Measurements from ENCODE around the gene ACVR1C. TPM values are rescaled to one million over a fixed set of nuclear protein-coding genes. Genes with fewer than 3 reads are reported as not detected.

The ACVR1C gene
- 5.7 TPM for total RNA-seq

DNA sequence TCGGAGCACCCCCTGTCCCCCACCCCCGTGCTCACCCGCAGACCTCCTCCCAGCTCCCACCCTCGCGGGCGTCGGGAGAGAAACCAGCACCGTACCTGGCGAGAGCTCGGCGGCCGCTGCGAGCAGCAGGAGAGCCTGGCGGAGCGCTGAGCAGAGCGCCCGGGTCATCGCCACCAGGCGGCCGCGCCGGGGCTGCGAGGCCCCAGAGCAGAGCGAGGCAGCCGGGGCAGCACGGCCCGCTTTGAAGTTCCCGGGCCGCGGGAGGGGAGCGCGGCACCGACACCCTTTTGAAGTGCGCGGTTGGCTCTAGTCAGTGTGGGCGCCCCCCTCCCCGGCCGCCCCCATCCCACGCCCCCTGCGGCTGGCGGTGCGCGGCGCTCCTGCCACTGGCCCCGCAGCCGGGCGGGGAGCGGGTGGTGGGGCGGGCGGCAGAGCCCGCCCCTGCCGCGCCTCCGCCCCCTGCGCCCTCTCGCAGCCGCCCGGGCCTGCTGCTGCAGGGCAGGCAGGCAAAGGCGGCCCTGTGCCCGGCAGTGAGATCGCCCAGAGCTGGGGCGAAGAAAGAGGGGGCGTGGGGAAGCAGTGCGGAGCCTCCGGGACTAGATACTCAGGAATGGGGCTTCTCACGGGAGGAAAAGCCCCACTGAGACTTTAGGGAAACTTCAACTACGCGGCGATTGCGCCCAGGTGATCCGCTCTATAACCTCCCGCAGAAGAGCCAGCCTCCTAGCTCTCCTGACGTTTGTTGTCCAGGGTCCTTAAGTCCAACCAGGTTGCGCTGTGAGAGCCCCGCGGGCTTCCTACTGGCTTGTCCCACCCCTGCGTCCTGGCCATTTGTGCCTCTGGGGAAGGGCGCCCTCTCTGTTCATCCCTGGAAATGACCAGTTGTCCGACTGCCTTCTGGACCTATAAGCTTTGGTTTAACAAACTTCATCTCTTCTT, at the start of gene ACVR1C:
ACVR1C (minus strand) TSS at position 388 of the 939 bp plus-strand sequence; CDS start at position 168, 220 bp downstream.
- FAIRE-seq (no peak), DNase-seq (ENCODE audit: low spot score in 2 of 2) (peak; percentile 79 to 86)

DNA sequence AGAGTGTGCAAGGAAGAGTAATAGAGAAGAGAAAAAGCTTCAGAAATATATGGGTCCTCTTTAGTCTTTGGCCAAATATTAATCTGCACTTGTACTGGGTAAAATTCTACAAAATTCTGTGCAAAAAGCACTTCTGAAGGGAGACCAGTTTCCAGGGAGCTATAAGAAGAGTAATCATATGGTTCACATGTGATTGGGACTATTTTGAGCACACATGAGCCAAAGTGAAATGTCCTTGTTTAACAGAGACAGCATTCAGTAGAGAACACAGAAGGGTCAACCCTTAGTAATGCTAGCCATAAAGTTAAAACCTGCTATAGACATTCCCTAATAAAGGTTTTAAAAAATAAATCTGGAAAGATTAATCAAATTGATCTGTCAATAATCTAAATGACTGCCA, 49.3 kb upstream of the ACVR1C start:
- FAIRE-seq (no peak), DNase-seq (ENCODE audit: low spot score in 2 of 2) (no peak)

DNA sequence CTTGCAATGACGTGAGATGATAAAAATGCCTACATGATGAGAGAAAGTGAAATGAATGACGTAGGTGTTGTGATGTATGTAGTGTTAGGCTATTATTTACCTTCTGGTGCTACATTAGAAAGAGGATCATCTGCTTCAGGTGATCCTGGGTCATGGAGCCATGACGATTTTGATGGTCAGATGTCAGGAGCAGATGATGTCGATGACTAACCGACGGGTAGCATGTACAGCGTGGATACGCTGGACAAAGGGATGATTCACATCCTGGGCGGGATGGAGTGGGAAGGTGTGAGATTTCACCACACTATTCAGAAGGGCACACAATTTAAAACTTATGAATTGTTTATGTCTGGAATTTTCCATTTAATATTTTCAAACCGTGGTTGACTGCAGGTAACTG, 43.5 kb upstream of the ACVR1C start:
- FAIRE-seq (no peak), DNase-seq (ENCODE audit: low spot score in 2 of 2) (no peak)

DNA sequence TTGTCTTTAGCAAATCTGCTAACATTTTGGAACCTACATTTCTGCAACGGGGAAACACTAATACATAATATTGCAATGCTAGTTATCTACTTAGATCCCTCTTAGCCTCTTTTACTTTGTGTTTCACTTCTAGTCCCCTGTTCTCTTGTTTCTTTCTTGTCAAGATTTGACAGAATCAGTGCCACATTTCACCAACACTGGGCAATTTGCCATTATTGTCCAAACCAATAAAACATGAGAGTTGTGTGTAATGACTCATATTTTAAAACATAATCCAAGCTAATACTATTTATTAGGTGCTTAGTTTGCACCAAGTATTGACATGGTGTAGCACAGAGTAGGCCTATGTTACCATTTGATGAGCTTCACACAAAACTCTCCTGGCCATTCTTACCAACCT, 33.7 kb upstream of the ACVR1C start:
- DNase-seq (ENCODE audit: low spot score in 2 of 2) (no peak), FAIRE-seq (no peak)

DNA sequence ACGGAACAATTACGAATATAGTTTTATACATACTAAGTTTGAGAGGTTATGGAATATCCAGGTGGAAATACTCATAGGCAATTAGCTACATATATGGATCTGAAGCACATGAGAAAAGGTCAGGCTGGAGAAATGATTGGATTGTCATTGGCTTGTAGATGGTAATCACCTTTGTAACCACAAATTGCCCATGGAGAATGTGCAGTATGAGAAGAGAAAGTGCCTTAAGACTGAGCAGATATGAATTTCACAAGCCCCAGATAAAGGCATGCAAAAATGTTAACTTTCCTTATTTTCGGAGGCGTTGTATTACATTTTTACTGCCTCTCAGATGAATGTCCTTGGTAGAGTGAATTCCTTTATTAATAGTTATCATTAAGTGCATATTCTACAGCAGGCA, 33.1 kb upstream of the ACVR1C start:
- DNase-seq (ENCODE audit: low spot score in 2 of 2) (no peak), FAIRE-seq (no peak)

DNA sequence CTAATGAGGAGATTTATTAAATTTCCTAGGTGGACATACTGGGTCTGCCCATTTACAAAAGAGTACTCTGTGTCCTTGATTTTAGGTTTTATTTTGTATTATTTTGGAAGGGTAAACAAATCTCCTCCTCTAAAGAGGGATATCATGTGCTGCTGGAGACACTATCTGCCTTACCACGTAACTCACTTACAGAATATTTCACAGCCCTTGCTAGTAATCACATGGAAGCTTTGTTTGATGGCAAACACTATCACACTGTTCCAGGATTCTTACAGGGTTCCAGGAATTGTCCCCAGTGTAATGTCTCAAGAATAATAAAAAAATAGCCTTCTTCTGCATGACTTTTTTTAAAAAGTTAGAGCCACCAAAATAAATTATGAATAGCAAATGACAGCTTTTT, 29.2 kb upstream of the ACVR1C start:
- FAIRE-seq = no peak

DNA sequence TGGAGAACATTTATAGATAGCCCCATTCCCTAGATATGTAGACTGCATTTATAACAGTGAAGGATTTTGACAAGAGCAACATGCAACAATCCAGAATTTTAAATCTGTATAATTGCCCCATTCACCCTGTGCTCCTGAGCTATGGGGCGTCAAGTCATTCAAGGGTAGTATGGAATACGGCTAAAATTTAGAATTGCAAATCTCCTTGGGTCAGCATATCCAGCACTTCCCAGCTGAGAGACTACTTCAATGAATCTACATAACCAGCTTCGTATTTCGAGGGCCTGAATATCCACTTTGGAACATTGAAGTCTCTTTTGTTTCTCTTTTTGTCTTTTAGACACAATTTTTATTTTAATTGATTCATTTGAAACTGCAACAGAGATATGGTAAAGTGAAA, 28.4 kb upstream of the ACVR1C start:
- DNase-seq (ENCODE audit: low spot score in 2 of 2) (no peak), FAIRE-seq (no peak)

More for the DNA sequence above, 29.2 kb upstream of the ACVR1C start:
- no peak for DNase-seq (ENCODE audit: low spot score in 2 of 2)

DNA sequence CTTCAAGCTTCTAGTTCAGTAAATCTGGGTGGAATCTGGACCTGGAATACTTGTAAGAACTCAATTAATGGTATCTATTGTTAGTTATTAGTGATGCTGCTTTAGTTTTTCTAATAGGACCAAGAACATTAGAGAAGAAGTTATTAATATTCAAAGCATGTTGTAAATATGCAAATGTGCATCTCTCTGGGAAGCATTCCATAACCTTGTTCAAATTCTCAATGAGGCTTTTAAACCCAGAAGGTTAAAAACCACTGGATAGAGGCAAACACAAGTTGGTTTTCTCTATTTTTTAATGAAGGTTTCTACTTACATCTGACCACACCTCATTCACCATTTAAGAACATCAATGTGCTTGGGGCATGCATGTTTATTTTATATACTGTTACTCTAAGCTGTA, 16.1 kb upstream of the ACVR1C start:
- FAIRE-seq (no peak), DNase-seq (ENCODE audit: low spot score in 2 of 2) (no peak)

DNA sequence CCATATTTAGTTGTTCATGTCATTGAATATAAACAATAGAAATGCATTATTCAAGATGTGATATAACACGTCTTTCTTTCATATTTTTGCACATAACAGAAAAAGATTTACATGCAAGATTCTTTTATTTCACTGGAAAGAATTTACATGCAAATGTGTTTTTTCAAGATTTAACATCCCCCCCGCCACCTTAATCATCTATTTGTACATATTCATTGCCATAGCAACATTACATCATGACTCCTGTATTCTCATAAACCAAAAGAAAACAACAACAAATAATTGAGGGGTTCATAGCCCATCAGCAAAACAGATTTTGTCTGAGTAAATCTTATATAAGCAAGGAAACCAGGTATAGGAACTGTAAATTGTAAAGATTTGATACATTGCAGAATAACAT, 3.2 kb upstream of the ACVR1C start:
- no peak for DNase-seq (ENCODE audit: low spot score in 2 of 2)
- no peak for FAIRE-seq

DNA sequence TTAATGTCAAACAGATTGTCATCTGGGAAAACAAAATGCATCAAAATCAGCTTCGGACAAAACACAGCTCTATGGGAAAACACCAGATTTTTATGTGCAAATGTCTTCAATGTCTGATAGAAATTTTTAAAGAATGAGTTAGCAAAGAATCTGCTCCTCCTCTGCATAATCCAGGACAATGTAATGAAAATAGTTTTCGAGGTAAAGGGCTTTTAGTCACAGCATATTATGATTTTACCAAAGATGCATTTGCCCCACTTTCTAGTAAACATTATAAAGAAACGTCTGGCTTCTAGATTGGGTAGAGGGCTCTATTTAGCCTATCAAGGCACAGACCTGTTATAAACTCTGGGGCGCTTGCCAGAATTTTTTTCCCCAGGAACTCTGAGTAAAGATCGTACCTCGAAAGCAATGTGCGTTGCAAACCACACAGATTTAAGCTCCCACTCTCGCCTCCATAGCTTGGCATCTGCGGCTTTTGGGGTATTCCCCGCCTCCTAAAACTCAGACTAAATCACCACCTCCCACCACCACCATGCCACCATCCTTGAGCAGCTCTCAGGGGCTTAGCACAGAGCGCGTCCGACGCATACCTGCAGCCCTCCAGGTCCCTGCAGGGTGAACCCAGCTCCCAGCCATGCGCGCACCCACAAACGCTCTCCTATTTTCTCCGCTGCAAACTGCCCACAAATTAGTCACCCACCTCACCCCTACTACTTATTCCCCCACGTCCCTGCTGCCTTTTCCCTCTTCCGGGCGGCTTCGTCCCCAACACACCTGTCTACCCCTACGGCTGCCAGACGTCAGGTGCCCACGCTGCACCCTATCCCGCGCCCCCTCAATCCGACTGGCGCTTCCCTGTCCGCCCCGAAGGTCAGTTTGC, 829 bp downstream of the ACVR1C start:
- FAIRE-seq = no peak
- peak in 1 of 2 donors; percentile 11 for DNase-seq (ENCODE audit: low spot score in 2 of 2)

DNA sequence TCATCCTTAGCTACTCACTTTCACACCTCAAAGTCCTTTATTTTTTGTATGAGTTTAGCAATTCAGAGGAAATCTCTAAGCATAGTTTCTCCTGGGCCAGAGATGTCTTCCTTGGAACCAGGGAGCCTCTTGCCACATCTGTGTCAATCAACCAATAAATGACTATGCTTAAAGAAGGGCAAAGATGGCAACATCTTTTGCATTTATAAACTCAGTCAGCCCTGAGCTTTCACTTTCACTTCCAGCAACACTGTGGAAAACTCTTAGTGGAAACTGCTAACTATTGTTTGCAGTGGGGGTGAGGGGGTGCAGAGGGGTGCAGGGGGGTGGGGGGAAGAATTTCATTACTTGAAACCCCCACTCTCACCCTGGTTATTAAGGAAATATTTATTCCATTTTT, 3.4 kb downstream of the ACVR1C start:
- DNase-seq (ENCODE audit: low spot score in 2 of 2) = no peak
- no peak for FAIRE-seq

DNA sequence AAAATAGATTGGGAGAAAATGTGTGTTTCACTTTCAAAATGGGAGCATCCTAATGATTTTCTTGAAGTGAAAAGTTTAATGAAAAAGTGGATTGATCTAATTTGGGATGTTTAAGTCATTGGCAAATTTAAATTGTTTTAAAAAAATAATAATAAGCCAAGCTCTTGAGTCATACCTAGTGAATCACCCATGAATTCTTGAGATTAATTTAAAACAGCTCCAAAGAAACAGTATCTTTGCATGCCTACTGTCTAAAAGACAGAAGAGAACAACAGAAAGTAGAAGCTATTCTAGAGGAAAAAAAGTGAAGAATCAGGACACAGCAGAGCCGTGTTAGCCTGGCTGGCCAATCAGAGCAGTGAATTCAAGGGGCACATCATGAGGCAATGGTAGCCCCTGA, 7.7 kb downstream of the ACVR1C start:
- DNase-seq (ENCODE audit: low spot score in 2 of 2) = no peak
- FAIRE-seq = no peak

DNA sequence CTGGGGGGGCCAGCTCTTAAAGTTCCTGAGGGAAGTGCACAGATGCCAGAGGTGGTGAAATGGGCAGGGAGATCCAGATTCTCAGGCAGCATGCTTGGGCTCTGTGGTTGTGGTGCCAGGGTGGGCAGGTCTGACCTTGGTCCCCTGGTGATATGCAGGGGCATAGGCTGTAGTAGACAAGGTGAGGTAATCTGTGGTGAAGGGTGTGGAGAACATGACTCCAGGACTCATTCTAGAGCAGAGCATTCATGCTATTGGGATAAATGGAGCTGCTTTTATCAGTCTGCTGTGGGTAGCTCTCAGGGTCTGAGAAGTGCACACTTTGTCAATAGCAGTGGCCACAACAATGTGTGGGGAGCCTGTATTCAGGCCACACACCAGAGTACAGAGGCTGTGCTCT, 16.9 kb downstream of the ACVR1C start:
- DNase-seq (ENCODE audit: low spot score in 2 of 2) = no peak
- no peak for FAIRE-seq

DNA sequence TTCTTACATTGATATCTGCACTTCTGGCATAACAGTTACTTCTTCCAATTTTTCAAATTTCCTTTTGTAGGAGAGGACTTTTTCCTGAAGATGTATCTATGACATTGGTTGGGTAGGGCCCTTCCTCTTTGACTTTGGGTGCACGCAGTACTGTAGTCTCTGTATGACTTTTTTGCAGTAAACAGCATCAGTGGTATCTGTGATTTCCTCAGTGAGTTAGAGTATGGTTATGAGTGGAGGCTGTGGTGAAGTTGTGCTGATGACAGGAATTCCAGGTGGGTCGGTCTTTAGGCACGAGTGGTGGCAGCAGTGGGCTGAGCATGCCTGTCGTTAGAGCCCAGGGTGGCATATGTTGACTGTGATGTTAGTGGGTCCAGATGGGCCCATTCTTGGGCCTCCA, 17.6 kb downstream of the ACVR1C start:
- no peak for DNase-seq (ENCODE audit: low spot score in 2 of 2)

DNA sequence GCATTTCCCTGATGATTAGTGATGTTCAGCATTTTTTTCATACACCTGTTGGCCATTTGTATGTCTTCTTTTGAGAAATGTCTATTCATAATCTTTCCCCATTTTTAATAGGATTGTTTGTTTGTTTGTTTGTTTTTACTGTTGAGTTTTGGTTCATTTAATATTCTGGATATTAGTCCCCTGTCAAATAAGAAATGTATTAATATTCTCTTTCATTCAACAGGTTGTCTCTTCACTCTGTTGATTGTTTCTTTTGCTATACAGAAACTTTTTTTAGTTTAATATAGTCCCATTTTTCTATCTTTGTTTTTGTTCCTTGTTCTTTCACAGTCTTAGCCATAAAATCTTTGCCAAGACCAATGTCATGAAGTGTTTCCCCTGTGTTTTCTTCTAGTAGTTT, 22.1 kb downstream of the ACVR1C start:
- FAIRE-seq = no peak
- no peak for DNase-seq (ENCODE audit: low spot score in 2 of 2)

More for the DNA sequence above, 17.6 kb downstream of the ACVR1C start:
- no peak for FAIRE-seq

DNA sequence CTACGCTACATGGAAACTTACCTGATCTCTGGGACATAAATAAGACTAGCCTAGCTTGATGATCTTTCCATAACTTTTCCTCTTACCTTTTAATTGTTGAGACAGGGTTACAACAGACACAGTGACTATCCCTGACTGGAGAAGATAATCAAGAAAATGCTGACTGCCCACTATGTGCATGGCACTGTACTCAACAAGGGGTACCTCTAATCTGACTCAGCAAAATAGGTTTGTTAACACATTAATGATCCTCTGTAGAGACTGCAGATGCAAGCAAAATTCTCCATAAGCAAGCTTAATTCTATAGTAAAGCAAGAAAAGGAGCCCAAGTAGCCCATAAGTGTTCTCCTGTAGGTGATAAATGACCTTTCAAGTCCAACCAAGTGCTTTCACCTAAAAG, 25.5 kb downstream of the ACVR1C start:
- FAIRE-seq (no peak), DNase-seq (ENCODE audit: low spot score in 2 of 2) (no peak)

DNA sequence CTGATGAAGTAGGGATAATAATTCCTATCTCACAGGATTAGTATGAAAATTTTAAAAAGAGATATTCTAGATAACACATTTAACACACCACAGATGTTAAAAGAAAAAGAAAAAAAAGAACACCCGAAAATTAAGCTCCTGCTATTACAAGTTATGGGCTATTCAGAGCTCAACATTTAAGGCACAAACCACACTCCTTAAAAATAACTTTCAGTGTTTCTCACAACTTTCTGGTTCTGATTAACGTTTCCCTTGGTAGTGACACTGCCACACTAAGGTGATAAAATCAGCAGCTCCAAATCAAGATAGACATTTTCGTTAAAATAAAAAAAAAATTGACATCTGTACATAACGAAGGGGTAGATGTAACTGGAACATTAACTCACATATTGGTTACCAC, 26.9 kb downstream of the ACVR1C start:
- DNase-seq (ENCODE audit: low spot score in 2 of 2) = no peak
- FAIRE-seq = no peak

DNA sequence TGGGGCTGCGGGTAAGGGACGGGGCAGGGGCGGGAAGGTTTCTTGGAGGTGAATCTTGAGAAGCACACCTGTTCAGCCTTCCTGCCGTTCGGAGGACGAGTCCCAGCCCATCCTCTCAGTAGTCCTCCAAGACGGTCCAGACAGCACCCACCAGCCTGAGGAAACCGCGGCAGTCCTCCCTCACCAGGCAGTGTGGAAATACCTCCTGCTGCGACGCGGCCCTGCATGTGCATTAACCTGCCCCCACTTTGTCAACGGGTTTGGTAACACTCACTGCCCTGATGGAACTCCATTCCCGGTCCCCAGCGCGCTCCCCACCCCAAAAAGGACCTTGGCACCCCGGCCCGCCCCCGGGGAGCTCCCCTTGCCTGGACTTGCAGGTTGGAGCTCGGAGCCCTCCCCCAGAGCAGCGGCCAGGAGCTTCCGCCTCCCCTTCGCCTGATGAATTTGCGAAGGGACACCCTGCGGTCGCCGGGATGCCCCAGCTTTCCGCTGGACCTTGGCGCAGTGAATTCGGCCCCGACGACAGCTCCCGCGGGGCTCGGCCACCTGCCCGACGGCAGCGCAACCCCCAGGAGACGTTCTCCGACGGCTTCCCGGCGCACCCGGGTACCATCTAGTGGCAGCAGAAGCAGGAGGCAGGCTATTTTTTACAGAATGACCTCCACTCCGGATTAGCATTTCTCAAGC, 31.5 kb downstream of the ACVR1C start:
- FAIRE-seq (no peak), DNase-seq (ENCODE audit: low spot score in 2 of 2) (peak in 1 of 2 donors; percentile 39)

DNA sequence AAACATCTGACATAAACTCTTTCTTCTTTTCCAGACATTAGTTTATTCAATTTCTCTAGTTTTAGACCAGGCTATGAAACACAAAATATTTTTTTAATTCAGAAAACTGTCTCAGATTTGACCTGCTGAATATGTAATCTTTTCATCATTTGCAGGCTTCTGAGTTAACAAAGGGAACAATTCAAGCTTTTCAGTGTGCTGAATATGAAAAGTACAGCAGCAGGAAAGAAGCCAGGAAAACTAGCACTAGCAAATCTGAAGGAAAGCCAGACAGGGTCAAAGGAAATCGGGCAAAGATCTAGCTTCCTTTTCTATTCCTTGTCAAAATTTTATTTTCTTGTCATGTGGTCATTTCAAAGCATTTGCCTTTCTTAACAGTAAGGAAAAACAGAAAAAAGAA, 35.3 kb downstream of the ACVR1C start:
- FAIRE-seq = no peak
- DNase-seq (ENCODE audit: low spot score in 2 of 2) = no peak

DNA sequence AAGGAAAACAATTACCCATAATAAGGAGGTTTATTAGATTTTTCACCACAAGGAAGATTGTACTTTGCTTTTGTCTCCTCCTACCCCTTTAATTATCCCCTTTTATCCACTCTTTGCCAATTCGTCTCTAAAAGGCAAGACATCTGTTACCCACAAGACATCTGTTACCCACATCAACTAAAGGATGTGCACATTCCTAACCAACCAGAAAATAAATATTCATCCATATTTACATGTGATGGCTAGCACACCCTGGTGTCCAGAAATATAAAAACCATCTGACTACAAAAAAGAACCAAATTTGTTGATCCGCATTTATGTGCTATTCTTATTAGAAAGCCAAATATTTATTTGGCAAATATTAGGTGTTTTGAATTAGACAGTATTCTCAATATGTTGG, 35.7 kb downstream of the ACVR1C start:
- peak; percentile 83 for FAIRE-seq
- DNase-seq (ENCODE audit: low spot score in 2 of 2) = no peak

DNA sequence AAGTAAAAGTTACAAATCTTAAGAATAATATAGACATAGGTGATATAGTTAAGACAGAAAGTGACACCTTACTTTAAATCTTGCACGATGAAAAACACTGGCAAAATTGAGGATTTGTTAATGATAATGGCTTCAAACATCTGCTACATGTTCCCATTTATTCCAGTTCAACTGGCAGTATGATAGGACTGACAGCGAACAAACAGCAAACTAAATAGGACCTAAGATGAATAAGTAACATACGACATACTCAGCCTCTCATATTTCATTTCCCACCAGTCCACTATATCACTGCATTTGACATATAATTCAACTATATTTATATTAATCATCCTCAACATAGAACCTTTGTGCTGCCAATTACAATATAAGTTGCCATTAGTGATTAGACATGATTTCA, 36.3 kb downstream of the ACVR1C start:
- FAIRE-seq = no peak
- no peak for DNase-seq (ENCODE audit: low spot score in 2 of 2)
